HG03159 (cell line): ENCODE data around the gene SLC8A3.

Experiments used
- ATAC-seq: cut with Tn5 transposase; IDR thresholded peaks from one replicate; pipeline ENCODE4 v1.9.1; 2021; ENCODE audit warnings: mild to moderate bottlenecking, moderate library complexity; ENCODE audit not compliant: unreplicated experiment

Gene SLC8A3

GRCh38 chr14:70029296-70030132 is 159.2 kb downstream of the SLC8A3 start:
- no peak for ATAC-seq

- no peak for ATAC-seq
Observed at GRCh38 chr14:70027785-70028428, 160.8 kb downstream of the SLC8A3 start.

GRCh38 chr14:70023871-70024270 is 164.9 kb downstream of the SLC8A3 start:
- no peak for ATAC-seq

DNA sequence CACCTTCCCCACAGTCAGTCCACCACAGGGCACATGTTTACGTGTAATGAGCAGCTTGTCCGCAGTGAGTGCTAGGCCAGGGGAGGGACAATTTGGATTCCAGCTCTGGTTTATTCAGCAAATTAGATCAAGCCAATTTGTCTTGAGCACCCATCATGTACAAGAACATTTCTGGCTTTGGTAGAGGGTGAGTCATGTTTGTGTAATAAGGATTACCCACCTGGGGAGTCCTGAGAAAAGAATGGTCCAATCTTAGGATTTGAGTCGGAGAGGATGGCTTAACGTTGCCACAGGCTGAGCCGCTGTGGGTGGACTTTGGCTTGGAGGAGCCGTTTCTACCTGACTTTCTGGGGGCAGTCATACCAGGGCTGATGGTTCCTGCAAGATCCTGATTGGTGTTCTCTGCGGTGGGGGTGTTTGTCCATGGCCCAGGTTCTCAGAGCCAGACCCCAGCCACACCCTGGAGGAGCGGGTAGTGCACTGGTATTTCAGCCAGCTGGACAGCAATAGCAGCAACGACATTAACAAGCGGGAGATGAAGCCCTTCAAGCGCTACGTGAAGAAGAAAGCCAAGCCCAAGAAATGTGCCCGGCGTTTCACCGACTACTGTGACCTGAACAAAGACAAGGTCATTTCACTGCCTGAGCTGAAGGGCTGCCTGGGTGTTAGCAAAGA is 165.8 kb downstream of the SLC8A3 start:
- ATAC-seq = no peak

DNA sequence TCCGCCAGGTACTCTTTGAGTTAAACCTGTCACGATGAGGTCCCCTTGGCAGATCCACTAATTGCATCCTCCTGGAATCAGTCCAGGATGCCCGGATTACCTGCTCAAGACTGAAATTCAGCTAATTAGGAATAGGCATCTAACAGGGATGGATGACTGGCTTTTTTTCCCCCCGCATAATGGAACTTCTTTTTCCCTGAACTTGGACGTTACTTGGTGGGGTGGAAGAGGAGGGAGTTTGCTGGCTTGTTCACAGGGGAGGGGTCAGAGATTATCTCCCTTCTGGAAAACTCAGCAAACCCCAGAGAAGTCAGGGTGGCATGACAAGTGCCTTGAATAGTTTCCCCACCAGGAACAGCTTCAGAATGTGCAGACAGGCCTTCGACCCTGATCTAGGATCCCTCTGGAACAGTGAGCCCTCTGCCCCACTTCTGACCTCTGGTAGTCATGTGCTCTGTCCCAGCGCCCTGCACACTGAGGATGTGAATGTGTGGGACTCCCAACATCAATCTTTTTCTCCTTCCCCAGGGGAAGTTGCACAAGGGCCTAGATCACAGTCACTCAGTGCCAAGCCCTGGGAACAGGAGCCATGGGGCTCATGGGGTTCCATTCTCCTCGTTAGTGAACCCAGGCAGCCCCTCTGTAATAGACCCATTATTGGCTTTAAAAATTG is 167.1 kb downstream of the SLC8A3 start:
- no peak for ATAC-seq

DNA sequence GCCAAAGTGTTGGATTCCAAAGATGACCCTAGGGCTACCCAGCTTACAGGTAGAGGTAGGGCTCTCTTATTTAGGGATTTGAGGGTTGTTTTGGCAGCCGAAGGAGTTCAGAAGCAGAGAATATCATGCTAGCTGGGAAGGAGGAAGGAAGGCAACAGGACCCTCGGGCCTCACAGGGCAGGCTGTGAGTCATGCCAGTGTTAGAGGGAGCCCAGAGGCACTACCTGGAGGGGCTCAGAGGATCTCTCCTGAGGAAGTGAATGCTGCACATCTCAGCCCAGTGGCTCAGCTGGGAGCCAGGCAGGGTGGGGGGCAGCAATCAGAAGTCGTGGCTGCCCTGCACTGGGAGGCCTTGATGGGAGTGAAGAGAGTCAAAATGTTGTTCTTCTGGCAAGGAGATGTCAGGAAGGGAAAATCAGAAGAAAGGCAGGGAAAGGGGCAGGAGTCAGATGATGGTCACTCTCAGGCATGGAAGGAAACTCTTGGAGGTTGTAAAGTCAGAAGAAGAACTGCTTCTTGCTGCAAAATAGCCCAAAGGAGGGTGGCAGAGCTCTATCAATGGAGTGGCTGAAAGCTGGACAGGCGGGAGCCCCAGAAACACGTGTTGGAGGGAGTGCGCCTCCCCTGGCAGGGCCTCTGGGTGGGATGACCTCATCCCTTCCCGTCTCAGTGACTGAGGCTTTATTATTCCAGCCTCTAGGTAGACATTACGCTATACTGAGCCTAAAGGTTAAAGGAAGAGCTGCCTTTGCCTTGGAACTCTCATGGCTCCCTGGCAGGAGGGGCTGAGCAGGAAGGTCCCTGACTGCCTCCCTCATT is 168.2 kb downstream of the SLC8A3 start:
- no peak for ATAC-seq

- ATAC-seq = no peak
Observed at GRCh38 chr14:70019695-70020094, 169.1 kb downstream of the SLC8A3 start.

DNA sequence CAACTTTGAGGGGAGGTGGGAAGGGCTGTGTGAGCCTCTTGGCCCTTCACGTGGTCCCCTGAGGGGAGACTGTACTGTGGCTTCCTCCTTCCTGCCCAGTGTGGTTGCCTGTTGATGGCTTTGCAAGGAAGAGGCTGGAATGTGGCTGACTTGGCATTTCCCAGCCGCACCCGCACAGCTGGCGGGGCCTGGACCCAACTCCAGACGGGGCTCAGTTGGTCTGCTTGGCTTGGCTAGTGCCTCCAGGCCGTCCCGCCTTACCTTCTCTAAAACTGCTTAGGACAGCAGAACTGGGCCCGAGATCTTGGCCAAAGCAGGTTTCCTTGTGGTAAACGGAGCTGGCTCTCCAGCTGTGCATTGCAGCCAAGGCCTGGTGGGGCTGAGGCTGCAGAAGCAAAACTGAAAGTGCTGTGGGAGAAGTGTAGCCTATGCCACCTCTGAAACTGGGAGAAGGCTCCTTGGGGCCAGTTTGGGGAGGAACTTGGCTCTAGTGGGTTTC is 170.0 kb downstream of the SLC8A3 start:
- peak; percentile 61 for ATAC-seq

DNA sequence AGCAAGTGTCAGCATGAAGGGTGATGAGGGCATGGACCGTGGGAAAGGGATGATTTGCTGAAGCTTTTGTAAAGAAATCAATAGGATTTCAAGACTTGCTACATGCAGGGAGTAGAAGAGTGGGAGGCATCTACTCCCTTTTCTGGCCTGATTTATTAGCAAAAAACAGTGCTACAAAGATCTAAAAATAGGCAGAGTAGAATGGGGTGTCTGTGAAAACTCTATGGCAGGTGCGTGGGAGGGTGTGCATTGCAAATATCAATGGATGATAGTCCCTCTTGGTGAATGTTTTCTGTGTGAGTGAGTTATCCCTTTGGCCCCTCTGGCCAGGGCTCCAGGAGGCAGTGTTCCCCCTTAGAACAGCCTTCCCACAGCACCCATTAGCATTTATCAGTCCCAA is 170.5 kb downstream of the SLC8A3 start:
- ATAC-seq = no peak

GRCh38 chr14:70014406-70015095 is 174.2 kb downstream of the SLC8A3 start:
- ATAC-seq = no peak

- no peak for ATAC-seq
Observed at GRCh38 chr14:70013271-70013873, 175.4 kb downstream of the SLC8A3 start.

- ATAC-seq = no peak
Observed at GRCh38 chr14:70011708-70012107, 177.0 kb downstream of the SLC8A3 start.

- no peak for ATAC-seq
Observed at GRCh38 chr14:70011098-70011497, 177.7 kb downstream of the SLC8A3 start.

- ATAC-seq = no peak
Observed at GRCh38 chr14:70009961-70010360, 178.8 kb downstream of the SLC8A3 start.

GRCh38 chr14:70008284-70009262 is 180.2 kb downstream of the SLC8A3 start:
- ATAC-seq = no peak

DNA sequence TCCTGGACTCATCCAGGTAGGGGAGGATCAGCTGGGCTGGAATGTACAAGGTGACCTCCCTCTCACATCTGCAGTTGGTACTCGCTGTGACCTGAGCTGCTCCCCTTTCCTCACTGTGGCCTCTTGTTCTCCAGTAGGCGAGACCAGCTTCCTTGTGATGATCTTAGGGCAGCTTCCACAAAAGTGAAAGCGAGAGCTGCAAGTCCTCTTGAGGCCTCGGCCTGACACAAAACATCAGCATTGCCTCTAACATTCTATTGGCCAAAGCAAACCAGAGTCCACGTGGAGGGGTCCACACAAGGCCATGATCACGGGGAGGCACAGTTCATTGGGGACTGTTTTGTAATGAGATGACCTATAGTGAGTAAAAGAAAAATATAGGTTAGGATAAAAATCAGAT is 182.1 kb downstream of the SLC8A3 start:
- ATAC-seq = no peak

- ATAC-seq = no peak
Observed at GRCh38 chr14:70005281-70005805, 183.4 kb downstream of the SLC8A3 start.

GRCh38 chr14:70004791-70005190 is 184.0 kb downstream of the SLC8A3 start:
- ATAC-seq = no peak
